ENCODE data around the gene LDLRAD4. TPM values are rescaled to one million over a fixed set of nuclear protein-coding genes. Genes with fewer than 3 reads are reported as not detected.

The LDLRAD4 gene
- total and polyA plus RNA-seq, 8 donors, result 2.0 to 47.9 (median 9.0) TPM

- WGBS, 5 donors, result 77 to 84% (median 81%) methylated on average over 14 of the region's 14 CpGs
Measured at GRCh38 chr18:13530033-13530878, 311.7 kb downstream of the LDLRAD4 start.

GRCh38 chr18:13530879-13531387 lies 312.4 kb downstream of the LDLRAD4 start:
- 66 to 69% (median 67%) methylated on average over 7 of the region's 7 CpGs for WGBS, 5 donors

More at GRCh38 chr18:13530033-13530878, 311.7 kb downstream of the LDLRAD4 start:
- Histone ChIP-seq H3K9me3 (no peaks in the 10 kb centered on the region), H3K27ac (peak overlapping the region in 1 of 5 donors; percentile 43), H3K4me3 (no peak overlapping the region), H3K4me1 (peaks cover 0 to 9% (median 7%) of the 10 kb centered on the region in 4 donors), H3K36me3 (no peaks in the 10 kb centered on the region), H3K27me3 (no peaks in the 10 kb centered on the region)
- no peak for TF ChIP-seq EP300 (IDR thresholded peaks at IDR 0.05)
- no peak for TF ChIP-seq CTCF (IDR thresholded peaks at IDR 0.05)
- no peak for TF ChIP-seq POLR2A (IDR thresholded peaks at IDR 0.05)
- no peak for TF ChIP-seq POLR2AphosphoS5 (IDR thresholded peaks at IDR 0.05)
- DNase-seq, result peak in 1 of 2 donors; percentile 22
- intact Hi-C loops (cut with DNase I; ENCODE audit: low total_unique reads), result no loop called here

DNA sequence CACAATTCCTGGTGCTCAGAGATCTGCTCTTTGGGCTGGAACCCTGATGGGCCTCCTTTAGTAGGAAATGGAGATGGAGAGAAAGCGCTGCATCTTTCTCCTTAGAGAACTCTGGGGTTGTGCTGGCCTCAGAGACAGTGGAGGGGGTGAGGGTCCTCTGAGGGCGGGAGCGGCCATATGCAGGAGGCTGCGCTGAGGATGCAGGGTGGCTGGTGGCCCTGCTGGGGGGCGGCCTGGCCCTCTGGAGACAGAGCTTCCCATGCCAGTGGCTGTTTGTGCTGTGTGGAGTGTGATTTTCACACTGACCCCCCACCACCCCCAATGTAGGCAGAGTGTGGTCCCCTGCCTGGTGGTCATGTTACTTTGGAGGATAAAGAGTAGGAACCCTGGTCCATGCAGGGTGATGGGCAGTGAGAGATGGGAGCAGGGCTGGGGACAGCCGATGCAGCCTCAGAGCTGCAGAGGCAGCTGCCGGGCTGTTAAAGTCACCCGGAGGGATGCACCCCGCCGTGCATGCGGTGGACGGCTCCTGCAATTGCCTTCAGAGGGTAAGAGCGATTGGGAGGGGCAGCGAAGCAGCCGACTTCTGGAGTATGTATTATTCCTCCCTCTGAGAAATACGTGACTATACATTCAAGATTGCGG lies 313.2 kb downstream of the LDLRAD4 start:
- no peaks in the 10 kb centered on the region for H3K36me3 ChIP-seq
- intact Hi-C loops (cut with DNase I; ENCODE audit: low total_unique reads), result no loop called here
- DNase-seq, result no peak

More at GRCh38 chr18:13530879-13531387, 312.4 kb downstream of the LDLRAD4 start:
- no peaks in the 10 kb centered on the region for H3K27me3 ChIP-seq
- TF ChIP-seq POLR2AphosphoS5 (IDR thresholded peaks at IDR 0.05) (no peak), CTCF (IDR thresholded peaks at IDR 0.05) (peak in 4 of 7 experiments; percentile 26 to 47 (median 32))
- H3K4me3 ChIP-seq, result no peak overlapping the region
- intact Hi-C loops (cut with DNase I; ENCODE audit: low total_unique reads), result no loop called here
- H3K36me3 ChIP-seq, result no peaks in the 10 kb centered on the region
- H3K4me1 ChIP-seq, result peaks cover 0 to 10% (median 7%) of the 10 kb centered on the region in 4 donors
- no peaks in the 10 kb centered on the region for H3K9me3 ChIP-seq
- peak; percentile 51 to 78 for DNase-seq
- H3K27ac ChIP-seq, result peak overlapping the region in 1 of 5 donors; percentile 43

More for the DNA sequence above, 313.2 kb downstream of the LDLRAD4 start:
- Histone ChIP-seq H3K27ac (no peak overlapping the region), H3K4me1 (peaks cover 0 to 18% (median 12%) of the 10 kb centered on the region in 4 donors), H3K27me3 (no peaks in the 10 kb centered on the region), H3K9me3 (no peaks in the 10 kb centered on the region), H3K4me3 (no peak overlapping the region)
- 89 to 93% (median 91%) methylated on average over 15 to 17 of the region's 17 CpGs for WGBS, 5 donors
- no peak for TF ChIP-seq POLR2AphosphoS5 (IDR thresholded peaks at IDR 0.05)
- TF ChIP-seq EP300 (IDR thresholded peaks at IDR 0.05), result no peak
- TF ChIP-seq CTCF (IDR thresholded peaks at IDR 0.05), result no peak

Data from stomach (tissue), 9 donors.